Measurements from ENCODE around the gene JAM2.
"Not testable (repeated sequence)": the region's sequence is repeated elsewhere in the genome, so short reads cannot be mapped to it uniquely, and the experiment has no call there.

Gene JAM2

GRCh38 chr21:25646474-25646873 lies 7.4 kb downstream of the JAM2 start:
- DNase-seq: no peak

- DNase-seq: no peak
These were observed 8.6 kb downstream of the JAM2 start for GRCh38 chr21:25647647-25648046.

GRCh38 chr21:25649146-25649545 lies 10.1 kb downstream of the JAM2 start:
- DNase-seq: no peak

GRCh38 chr21:25656412-25656811 lies 17.4 kb downstream of the JAM2 start:
- DNase-seq: no peak

GRCh38 chr21:25657140-25657539 lies 18.1 kb downstream of the JAM2 start:
- DNase-seq: no peak

GRCh38 chr21:25658427-25659035 lies 19.5 kb downstream of the JAM2 start:
- no peak for DNase-seq

- no peak for DNase-seq
These were observed 21.2 kb downstream of the JAM2 start for GRCh38 chr21:25660233-25660632.

- DNase-seq: no peak
These were observed 25.5 kb downstream of the JAM2 start for GRCh38 chr21:25664491-25664931.

- no peak for DNase-seq
These were observed 31.7 kb downstream of the JAM2 start for GRCh38 chr21:25670726-25671125.

GRCh38 chr21:25676451-25676850 lies 37.4 kb downstream of the JAM2 start:
- DNase-seq: no peak

GRCh38 chr21:25682382-25682781 lies 43.3 kb downstream of the JAM2 start:
- DNase-seq: no peak

GRCh38 chr21:25687787-25688186 lies 48.7 kb downstream of the JAM2 start:
- DNase-seq: no peak

GRCh38 chr21:25688275-25689155 lies 49.5 kb downstream of the JAM2 start:
- no peak for DNase-seq

- DNase-seq: no peak
These were observed 50.2 kb downstream of the JAM2 start for GRCh38 chr21:25689226-25689625.

GRCh38 chr21:25691976-25692375 lies 52.9 kb downstream of the JAM2 start:
- DNase-seq: no peak

- not testable (repeated sequence) for DNase-seq
These were observed 56.4 kb downstream of the JAM2 start for GRCh38 chr21:25695461-25695860.

GRCh38 chr21:25700741-25701140 lies 61.7 kb downstream of the JAM2 start:
- DNase-seq: no peak

GRCh38 chr21:25701529-25701928 lies 62.5 kb downstream of the JAM2 start:
- DNase-seq: no peak

- DNase-seq: peak; percentile 45
These were observed 69.5 kb downstream of the JAM2 start for GRCh38 chr21:25708467-25709065.

- DNase-seq: no peak
These were observed 70.7 kb downstream of the JAM2 start for GRCh38 chr21:25709684-25710265.

- DNase-seq: no peak
These were observed 71.5 kb downstream of the JAM2 start for GRCh38 chr21:25710550-25710949.

- DNase-seq: not testable (repeated sequence)
These were observed 75.0 kb downstream of the JAM2 start for GRCh38 chr21:25714066-25714465.

- DNase-seq: no peak
These were observed 78.6 kb downstream of the JAM2 start for GRCh38 chr21:25717491-25718147.
